ENCODE data around the gene UNC5B.

GRCh38 chr10:71324743-71325142 lies 112.4 kb downstream of the UNC5B start:
- TF ChIP-seq CTCF (IDR thresholded peaks at IDR 0.05): no peak
- no peak for TF ChIP-seq POLR2A (IDR thresholded peaks at IDR 0.05)
- TF ChIP-seq POLR2AphosphoS5 (IDR thresholded peaks at IDR 0.05): no peak
- TF ChIP-seq EP300 (IDR thresholded peaks at IDR 0.05): no peak

Data from upper lobe of left lung (tissue), 4 donors.